GM23338 (cell line): Measurements from ENCODE around the gene SEPTIN6. TPM values are rescaled to one million over a fixed set of nuclear protein-coding genes. Genes with fewer than 3 reads are reported as not detected.

Experiments used
- ATAC-seq: fragments of 200-7000 bp; cut with Tn5 transposase; 3 replicates; pipeline ENCODE4 v1.9.1; 2020
- DNase-seq: peaks from one replicate; pipeline ENCODE4 v3.0.0-alpha.2; 2015; ENCODE audit warnings: low spot score
- H2AFZ ChIP-seq: fragments of 200-600 bp; sonication (generic); 2 replicates; pipeline ENCODE4 v1.8.0; 2016; ENCODE audit warnings: antibody characterized with exemption, mild to moderate bottlenecking, moderate library complexity
- H3F3A ChIP-seq: fragments of 200-600 bp; sonication (generic); replicated peaks from 2 replicates; pipeline ENCODE4 v1.8.0; 2017; ENCODE audit warnings: antibody characterized with exemption, mixed run types, low read depth
- H3K27ac ChIP-seq: fragments of 200-600 bp; sonication (generic); 2 replicates; pipeline ENCODE4 v1.6.1; 2016; ENCODE audit warnings: low read depth
- H3K27me3 ChIP-seq: fragments of 200-600 bp; sonication (generic); 2 replicates; pipeline ENCODE4 v1.8.0; 2016; ENCODE audit warnings: mild to moderate bottlenecking, mixed run types, moderate library complexity; ENCODE audit not compliant: insufficient read depth
- H3K36me3 ChIP-seq: fragments of 200-600 bp; sonication (generic); 2 replicates; pipeline ENCODE4 v1.8.0; 2016; ENCODE audit warnings: mild to moderate bottlenecking; ENCODE audit not compliant: insufficient read depth
- H3K4me1 ChIP-seq: fragments of 200-600 bp; sonication (generic); 2 replicates; pipeline ENCODE4 v1.8.0; 2016; ENCODE audit warnings: mild to moderate bottlenecking, moderate library complexity; ENCODE audit not compliant: insufficient read depth
- H3K4me2 ChIP-seq: fragments of 200-600 bp; sonication (generic); 2 replicates; pipeline ENCODE4 v1.7.1; 2017; ENCODE audit warnings: mixed run types
- H3K4me3 ChIP-seq: fragments of 200-600 bp; sonication (generic); 2 replicates; pipeline ENCODE4 v1.6.1; 2016; ENCODE audit warnings: mixed run types
- H3K79me2 ChIP-seq: fragments of 200-600 bp; sonication (generic); replicated peaks from 2 replicates; pipeline ENCODE4 v1.8.0; 2017; ENCODE audit warnings: mild to moderate bottlenecking; ENCODE audit not compliant: insufficient read depth
- H3K9me2 ChIP-seq: fragments of 200-600 bp; sonication (generic); 2 replicates; pipeline ENCODE4 v1.8.0; 2017; ENCODE audit not compliant: insufficient read depth
- H4K20me1 ChIP-seq: fragments of 200-600 bp; sonication (generic); replicated peaks from 2 replicates; pipeline ENCODE4 v1.8.0; 2017; ENCODE audit warnings: mild to moderate bottlenecking; ENCODE audit not compliant: insufficient read depth
- H3K27ac Mint-ChIP-seq: 2 replicates; pipeline ENCODE4 v1.8.0; 2020; ENCODE audit warnings: inconsistent platforms, mild to moderate bottlenecking, moderate library complexity, mixed read lengths
- H3K27me3 Mint-ChIP-seq: 3 replicates; pipeline ENCODE4 v1.8.0; 2022; ENCODE audit warnings: low read depth, mild to moderate bottlenecking, moderate library complexity, mixed read lengths, inconsistent platforms; ENCODE audit not compliant: insufficient read depth, poor library complexity
- H3K36me3 Mint-ChIP-seq: 3 replicates; pipeline ENCODE4 v1.8.0; 2021; ENCODE audit warnings: low read depth, mild to moderate bottlenecking, inconsistent platforms, moderate library complexity, mixed read lengths
- H3K4me1 Mint-ChIP-seq: 3 replicates; pipeline ENCODE4 v1.8.0; 2020; ENCODE audit warnings: mild to moderate bottlenecking, inconsistent platforms, mixed read lengths
- H3K4me3 Mint-ChIP-seq: 3 replicates; pipeline ENCODE4 v1.8.0; 2021; ENCODE audit warnings: moderate library complexity, mild to moderate bottlenecking, inconsistent platforms, mixed read lengths
- H3K9me3 Mint-ChIP-seq: 3 replicates; pipeline ENCODE4 v1.8.0; 2020; ENCODE audit warnings: moderate library complexity, mild to moderate bottlenecking, inconsistent platforms, mixed read lengths
- CREB1 ChIP-seq: fragments of 250-450 bp; sonication (Bioruptor Pico); IDR thresholded peaks from 2 replicates; pipeline ENCODE4 v1.5.0; 2020; ENCODE audit warnings: low read depth, mild to moderate bottlenecking, moderate library complexity
- EZH2 ChIP-seq: fragments of 200-600 bp; sonication (generic); IDR thresholded peaks from one replicate; pipeline ENCODE4 v1.8.0; 2017; ENCODE audit warnings: antibody characterized with exemption, mild to moderate bottlenecking, low read depth; ENCODE audit not compliant: unreplicated experiment
- EZH2phosphoT487 ChIP-seq: fragments of 200-600 bp; sonication (generic); IDR thresholded peaks from one replicate; pipeline ENCODE4 v1.8.1; 2018; ENCODE audit warnings: antibody characterized with exemption; ENCODE audit not compliant: unreplicated experiment
- JUNB ChIP-seq: IDR thresholded peaks from one replicate; pipeline ENCODE4 v1.6.1; 2016; ENCODE audit warnings: antibody characterized with exemption; ENCODE audit not compliant: unreplicated experiment
- NANOG ChIP-seq: IDR thresholded peaks from 2 replicates; pipeline ENCODE4 v1.6.1; 2016; ENCODE audit warnings: antibody characterized with exemption, borderline replicate concordance
- POLR2AphosphoS5 ChIP-seq: IDR thresholded peaks from 2 replicates; pipeline ENCODE4 v1.6.1; 2016; ENCODE audit warnings: antibody characterized with exemption, low read depth
- STAT1 ChIP-seq: IDR thresholded peaks from one replicate; pipeline ENCODE4 v1.6.1; 2016; ENCODE audit warnings: antibody characterized with exemption; ENCODE audit not compliant: unreplicated experiment
- ZNF114 ChIP-seq: fragments of 250-450 bp; sonication (Bioruptor Pico); IDR thresholded peaks from 2 replicates; pipeline ENCODE4 v1.5.0; 2020; ENCODE audit warnings: mild to moderate bottlenecking, moderate library complexity
- ZNF331 ChIP-seq: fragments of 250-450 bp; sonication (Bioruptor Pico); IDR thresholded peaks from 2 replicates; pipeline ENCODE4 v1.5.0; 2020; ENCODE audit warnings: low read depth, mild to moderate bottlenecking, moderate library complexity
- polyA plus RNA-seq: library from polyadenylated mRNA; unstranded; fragments of >200 nt; fragmentation: Nextera tagmentation; extraction: Ambion mirVana; gene quantifications from 2 replicates; pipeline ENCODE4 v1.2.1, GENCODE V29; 2016
- total RNA-seq: library from RNA; depleted of rRNA; stranded (reverse); fragments of >200 nt; shearing (Covaris generic); gene quantifications from 2 replicates; pipeline ENCODE4 v1.2.3, GENCODE V29; 2014
- TF ChIP-seq, protein P1 (sequence below): fragments of 250-450 bp; sonication (Bioruptor Pico); IDR thresholded peaks from 2 replicates; pipeline ENCODE4 v1.5.0; 2020; ENCODE audit warnings: mild to moderate bottlenecking, moderate library complexity
- TF ChIP-seq, protein P2 (sequence below): IDR thresholded peaks from 2 replicates; pipeline ENCODE4 v1.6.1; 2016; ENCODE audit warnings: antibody characterized with exemption
- TF ChIP-seq, protein P3 (sequence below): IDR thresholded peaks from one replicate; pipeline ENCODE4 v1.6.1; 2018; ENCODE audit warnings: antibody characterized with exemption; ENCODE audit not compliant: unreplicated experiment
- TF ChIP-seq, protein P4 (sequence below), 2 experiments: fragments of 200-600 bp in 1 of 2; sonication (generic) in 1 of 2; conservative IDR thresholded peaks; 2 replicates each; pipeline versions ENCODE4 v1.5.1 to v1.6.1; 2016 to 2017; ENCODE audit warnings: antibody characterized with exemption in 2 of 2, low read depth in 2 of 2, mild to moderate bottlenecking in 2 of 2, moderate library complexity in 1 of 2

The SEPTIN6 gene
- total and polyA plus RNA-seq, 2 experiments from 2014 or later = 37.0 to 43.6 TPM

DNA sequence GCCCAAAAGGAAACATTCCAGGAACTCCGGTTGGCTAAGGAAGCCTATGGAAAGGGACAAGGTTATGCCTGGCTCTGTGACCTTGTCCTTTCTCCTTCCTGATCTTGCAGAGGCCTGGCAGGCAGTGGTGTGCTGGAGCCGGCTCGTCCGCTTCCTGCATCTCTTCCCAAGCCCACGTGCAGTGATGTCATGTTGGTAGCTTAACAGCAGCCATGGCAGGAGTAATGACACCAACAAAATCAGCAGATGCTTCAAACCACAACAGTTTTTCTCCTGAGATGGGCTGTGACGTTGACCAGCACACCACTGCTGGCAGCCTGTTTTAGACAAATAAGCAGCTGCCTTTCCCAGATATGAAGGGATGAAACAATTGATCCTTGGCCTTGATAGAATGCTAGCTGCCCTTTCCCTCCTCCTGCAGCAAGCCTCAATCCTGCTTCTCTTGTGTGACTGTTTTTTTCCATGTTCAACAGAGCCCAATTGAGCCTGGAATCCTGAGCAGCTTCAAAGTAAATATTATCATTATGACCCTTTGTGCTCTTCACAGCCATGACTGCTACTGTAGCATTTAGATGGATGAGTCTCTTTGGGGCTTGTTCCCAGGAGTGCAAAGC lies 23.4 kb downstream of the SEPTIN6 start:
- Mint-ChIP-seq H3K27ac (no peak overlapping the region), H3K27me3 (no peaks in the 10 kb centered on the region), H3K36me3 (peaks cover 7% of the 10 kb centered on the region; the same call in 1 of the 3 replicates), H3K9me3 (no peaks in the 10 kb centered on the region), H3K4me3 (no peak overlapping the region), H3K4me1 (peaks cover 9% of the 10 kb centered on the region; the same call in 2 of the 3 replicates)
- Histone ChIP-seq H3K4me1 (no peaks in the 10 kb centered on the region), H3K27ac (no peak overlapping the region), H3K79me2 (no peaks in the 10 kb centered on the region), H3K27me3 (no peaks in the 10 kb centered on the region), H3K4me3 (no peak overlapping the region), H3K9me2 (no peaks in the 10 kb centered on the region), H3F3A (no peaks in the 10 kb centered on the region), H3K4me2 (no peak overlapping the region), H3K36me3 (no peaks in the 10 kb centered on the region), H2AFZ (no peak overlapping the region), H4K20me1 (no peaks in the 10 kb centered on the region)
- TF ChIP-seq CREB1 (CRISPR knock-in tag) = no peak
- TF ChIP-seq, protein P1, sequence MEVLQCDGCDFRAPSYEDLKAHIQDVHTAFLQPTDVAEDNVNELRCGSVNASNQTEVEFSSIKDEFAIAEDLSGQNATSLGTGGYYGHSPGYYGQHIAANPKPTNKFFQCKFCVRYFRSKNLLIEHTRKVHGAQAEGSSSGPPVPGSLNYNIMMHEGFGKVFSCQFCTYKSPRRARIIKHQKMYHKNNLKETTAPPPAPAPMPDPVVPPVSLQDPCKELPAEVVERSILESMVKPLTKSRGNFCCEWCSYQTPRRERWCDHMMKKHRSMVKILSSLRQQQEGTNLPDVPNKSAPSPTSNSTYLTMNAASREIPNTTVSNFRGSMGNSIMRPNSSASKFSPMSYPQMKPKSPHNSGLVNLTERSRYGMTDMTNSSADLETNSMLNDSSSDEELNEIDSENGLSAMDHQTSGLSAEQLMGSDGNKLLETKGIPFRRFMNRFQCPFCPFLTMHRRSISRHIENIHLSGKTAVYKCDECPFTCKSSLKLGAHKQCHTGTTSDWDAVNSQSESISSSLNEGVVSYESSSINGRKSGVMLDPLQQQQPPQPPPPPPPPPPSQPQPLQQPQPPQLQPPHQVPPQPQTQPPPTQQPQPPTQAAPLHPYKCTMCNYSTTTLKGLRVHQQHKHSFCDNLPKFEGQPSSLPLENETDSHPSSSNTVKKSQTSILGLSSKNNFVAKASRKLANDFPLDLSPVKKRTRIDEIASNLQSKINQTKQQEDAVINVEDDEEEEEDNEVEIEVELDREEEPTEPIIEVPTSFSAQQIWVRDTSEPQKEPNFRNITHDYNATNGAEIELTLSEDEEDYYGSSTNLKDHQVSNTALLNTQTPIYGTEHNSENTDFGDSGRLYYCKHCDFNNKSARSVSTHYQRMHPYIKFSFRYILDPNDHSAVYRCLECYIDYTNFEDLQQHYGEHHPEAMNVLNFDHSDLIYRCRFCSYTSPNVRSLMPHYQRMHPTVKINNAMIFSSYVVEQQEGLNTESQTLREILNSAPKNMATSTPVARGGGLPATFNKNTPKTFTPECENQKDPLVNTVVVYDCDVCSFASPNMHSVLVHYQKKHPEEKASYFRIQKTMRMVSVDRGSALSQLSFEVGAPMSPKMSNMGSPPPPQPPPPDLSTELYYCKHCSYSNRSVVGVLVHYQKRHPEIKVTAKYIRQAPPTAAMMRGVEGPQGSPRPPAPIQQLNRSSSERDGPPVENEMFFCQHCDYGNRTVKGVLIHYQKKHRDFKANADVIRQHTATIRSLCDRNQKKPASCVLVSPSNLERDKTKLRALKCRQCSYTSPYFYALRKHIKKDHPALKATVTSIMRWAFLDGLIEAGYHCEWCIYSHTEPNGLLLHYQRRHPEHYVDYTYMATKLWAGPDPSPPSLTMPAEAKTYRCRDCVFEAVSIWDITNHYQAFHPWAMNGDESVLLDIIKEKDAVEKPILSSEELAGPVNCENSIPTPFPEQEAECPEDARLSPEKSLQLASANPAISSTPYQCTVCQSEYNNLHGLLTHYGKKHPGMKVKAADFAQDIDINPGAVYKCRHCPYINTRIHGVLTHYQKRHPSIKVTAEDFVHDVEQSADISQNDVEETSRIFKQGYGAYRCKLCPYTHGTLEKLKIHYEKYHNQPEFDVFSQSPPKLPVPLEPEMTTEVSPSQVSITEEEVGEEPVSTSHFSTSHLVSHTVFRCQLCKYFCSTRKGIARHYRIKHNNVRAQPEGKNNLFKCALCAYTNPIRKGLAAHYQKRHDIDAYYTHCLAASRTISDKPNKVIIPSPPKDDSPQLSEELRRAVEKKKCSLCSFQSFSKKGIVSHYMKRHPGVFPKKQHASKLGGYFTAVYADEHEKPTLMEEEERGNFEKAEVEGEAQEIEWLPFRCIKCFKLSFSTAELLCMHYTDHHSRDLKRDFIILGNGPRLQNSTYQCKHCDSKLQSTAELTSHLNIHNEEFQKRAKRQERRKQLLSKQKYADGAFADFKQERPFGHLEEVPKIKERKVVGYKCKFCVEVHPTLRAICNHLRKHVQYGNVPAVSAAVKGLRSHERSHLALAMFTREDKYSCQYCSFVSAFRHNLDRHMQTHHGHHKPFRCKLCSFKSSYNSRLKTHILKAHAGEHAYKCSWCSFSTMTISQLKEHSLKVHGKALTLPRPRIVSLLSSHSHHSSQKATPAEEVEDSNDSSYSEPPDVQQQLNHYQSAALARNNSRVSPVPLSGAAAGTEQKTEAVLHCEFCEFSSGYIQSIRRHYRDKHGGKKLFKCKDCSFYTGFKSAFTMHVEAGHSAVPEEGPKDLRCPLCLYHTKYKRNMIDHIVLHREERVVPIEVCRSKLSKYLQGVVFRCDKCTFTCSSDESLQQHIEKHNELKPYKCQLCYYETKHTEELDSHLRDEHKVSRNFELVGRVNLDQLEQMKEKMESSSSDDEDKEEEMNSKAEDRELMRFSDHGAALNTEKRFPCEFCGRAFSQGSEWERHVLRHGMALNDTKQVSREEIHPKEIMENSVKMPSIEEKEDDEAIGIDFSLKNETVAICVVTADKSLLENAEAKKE (CRISPR knock-in tag) = no peak
- TF ChIP-seq, protein P2, sequence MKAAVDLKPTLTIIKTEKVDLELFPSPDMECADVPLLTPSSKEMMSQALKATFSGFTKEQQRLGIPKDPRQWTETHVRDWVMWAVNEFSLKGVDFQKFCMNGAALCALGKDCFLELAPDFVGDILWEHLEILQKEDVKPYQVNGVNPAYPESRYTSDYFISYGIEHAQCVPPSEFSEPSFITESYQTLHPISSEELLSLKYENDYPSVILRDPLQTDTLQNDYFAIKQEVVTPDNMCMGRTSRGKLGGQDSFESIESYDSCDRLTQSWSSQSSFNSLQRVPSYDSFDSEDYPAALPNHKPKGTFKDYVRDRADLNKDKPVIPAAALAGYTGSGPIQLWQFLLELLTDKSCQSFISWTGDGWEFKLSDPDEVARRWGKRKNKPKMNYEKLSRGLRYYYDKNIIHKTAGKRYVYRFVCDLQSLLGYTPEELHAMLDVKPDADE = no peak
- TF ChIP-seq, protein P3, sequence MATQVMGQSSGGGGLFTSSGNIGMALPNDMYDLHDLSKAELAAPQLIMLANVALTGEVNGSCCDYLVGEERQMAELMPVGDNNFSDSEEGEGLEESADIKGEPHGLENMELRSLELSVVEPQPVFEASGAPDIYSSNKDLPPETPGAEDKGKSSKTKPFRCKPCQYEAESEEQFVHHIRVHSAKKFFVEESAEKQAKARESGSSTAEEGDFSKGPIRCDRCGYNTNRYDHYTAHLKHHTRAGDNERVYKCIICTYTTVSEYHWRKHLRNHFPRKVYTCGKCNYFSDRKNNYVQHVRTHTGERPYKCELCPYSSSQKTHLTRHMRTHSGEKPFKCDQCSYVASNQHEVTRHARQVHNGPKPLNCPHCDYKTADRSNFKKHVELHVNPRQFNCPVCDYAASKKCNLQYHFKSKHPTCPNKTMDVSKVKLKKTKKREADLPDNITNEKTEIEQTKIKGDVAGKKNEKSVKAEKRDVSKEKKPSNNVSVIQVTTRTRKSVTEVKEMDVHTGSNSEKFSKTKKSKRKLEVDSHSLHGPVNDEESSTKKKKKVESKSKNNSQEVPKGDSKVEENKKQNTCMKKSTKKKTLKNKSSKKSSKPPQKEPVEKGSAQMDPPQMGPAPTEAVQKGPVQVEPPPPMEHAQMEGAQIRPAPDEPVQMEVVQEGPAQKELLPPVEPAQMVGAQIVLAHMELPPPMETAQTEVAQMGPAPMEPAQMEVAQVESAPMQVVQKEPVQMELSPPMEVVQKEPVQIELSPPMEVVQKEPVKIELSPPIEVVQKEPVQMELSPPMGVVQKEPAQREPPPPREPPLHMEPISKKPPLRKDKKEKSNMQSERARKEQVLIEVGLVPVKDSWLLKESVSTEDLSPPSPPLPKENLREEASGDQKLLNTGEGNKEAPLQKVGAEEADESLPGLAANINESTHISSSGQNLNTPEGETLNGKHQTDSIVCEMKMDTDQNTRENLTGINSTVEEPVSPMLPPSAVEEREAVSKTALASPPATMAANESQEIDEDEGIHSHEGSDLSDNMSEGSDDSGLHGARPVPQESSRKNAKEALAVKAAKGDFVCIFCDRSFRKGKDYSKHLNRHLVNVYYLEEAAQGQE = no peak
- TF ChIP-seq, protein P4, sequence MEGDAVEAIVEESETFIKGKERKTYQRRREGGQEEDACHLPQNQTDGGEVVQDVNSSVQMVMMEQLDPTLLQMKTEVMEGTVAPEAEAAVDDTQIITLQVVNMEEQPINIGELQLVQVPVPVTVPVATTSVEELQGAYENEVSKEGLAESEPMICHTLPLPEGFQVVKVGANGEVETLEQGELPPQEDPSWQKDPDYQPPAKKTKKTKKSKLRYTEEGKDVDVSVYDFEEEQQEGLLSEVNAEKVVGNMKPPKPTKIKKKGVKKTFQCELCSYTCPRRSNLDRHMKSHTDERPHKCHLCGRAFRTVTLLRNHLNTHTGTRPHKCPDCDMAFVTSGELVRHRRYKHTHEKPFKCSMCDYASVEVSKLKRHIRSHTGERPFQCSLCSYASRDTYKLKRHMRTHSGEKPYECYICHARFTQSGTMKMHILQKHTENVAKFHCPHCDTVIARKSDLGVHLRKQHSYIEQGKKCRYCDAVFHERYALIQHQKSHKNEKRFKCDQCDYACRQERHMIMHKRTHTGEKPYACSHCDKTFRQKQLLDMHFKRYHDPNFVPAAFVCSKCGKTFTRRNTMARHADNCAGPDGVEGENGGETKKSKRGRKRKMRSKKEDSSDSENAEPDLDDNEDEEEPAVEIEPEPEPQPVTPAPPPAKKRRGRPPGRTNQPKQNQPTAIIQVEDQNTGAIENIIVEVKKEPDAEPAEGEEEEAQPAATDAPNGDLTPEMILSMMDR (conservative IDR thresholded peaks at IDR 0.05; ENCODE audit: low read depth in 2 of 2) = no peak
- TF ChIP-seq ZNF114 (CRISPR knock-in tag) = no peak
- TF ChIP-seq NANOG = no peak
- TF ChIP-seq JUNB = no peak
- TF ChIP-seq STAT1 = no peak
- TF ChIP-seq ZNF331 (CRISPR knock-in tag) = no peak
- TF ChIP-seq EZH2phosphoT487 = no peak
- TF ChIP-seq EZH2 = no peak
- TF ChIP-seq POLR2AphosphoS5 = no peak
- no peak for DNase-seq
- no peak for ATAC-seq
